Uterus (tissue), 2 donors: ENCODE data around the gene SMNDC1.

ENCODE experiments used
- POLR2A ChIP-seq, 2 donors: fragments of 450-650 bp; IDR thresholded peaks; one replicate each; pipeline ENCODE4 v1.6.1; 2016; ENCODE audit warnings: antibody characterized with exemption in 2 of 2, mild to moderate bottlenecking in 1 of 2, moderate library complexity in 1 of 2
- TF ChIP-seq, protein P1 (sequence below), 4 experiments: fragments of 200-600 bp in 2 of 4; fragments of 450-650 bp in 2 of 4; sonication (generic) in 2 of 4; IDR thresholded peaks; one replicate each; pipeline ENCODE4 v1.5.1; 2016 to 2019; ENCODE audit warnings: antibody characterized with exemption in 4 of 4, mild to moderate bottlenecking in 2 of 4, moderate library complexity in 1 of 4

DNA sequence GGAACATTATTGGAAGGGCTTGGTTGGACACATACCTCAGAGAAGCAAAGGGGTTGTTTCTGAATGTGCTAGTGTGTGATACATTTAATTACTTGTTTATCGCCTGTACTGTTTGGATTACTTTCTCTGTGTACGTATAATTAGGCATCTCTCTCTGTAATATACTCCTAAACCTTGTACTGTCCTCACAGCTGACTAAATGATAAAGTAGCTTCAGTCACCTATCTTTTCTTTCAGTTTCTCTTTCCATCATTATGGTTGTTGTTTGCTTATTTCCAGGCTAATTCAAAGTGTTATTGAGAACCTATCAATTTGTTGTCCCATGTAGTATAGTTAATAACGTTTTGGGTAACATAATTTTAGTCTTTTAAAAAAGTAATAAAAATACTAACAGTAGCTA lies 63.3 kb downstream of the SMNDC1 start:
- TF ChIP-seq, protein P1, sequence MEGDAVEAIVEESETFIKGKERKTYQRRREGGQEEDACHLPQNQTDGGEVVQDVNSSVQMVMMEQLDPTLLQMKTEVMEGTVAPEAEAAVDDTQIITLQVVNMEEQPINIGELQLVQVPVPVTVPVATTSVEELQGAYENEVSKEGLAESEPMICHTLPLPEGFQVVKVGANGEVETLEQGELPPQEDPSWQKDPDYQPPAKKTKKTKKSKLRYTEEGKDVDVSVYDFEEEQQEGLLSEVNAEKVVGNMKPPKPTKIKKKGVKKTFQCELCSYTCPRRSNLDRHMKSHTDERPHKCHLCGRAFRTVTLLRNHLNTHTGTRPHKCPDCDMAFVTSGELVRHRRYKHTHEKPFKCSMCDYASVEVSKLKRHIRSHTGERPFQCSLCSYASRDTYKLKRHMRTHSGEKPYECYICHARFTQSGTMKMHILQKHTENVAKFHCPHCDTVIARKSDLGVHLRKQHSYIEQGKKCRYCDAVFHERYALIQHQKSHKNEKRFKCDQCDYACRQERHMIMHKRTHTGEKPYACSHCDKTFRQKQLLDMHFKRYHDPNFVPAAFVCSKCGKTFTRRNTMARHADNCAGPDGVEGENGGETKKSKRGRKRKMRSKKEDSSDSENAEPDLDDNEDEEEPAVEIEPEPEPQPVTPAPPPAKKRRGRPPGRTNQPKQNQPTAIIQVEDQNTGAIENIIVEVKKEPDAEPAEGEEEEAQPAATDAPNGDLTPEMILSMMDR (IDR thresholded peaks at IDR 0.05): no peak
- TF ChIP-seq POLR2A (IDR thresholded peaks at IDR 0.05): no peak
